ENCODE data around the gene MATK.

Gene MATK

GRCh38 chr19:3814648-3815047 lies 28.5 kb upstream of the MATK start:
- no peak for DNase-seq

GRCh38 chr19:3813473-3814392 lies 27.6 kb upstream of the MATK start:
- DNase-seq, result no peak

- no peak for DNase-seq
These were observed 24.7 kb upstream of the MATK start for GRCh38 chr19:3810708-3811355.

- DNase-seq, result no peak
These were observed 23.9 kb upstream of the MATK start for GRCh38 chr19:3809881-3810707.

GRCh38 chr19:3808420-3809143 lies 22.4 kb upstream of the MATK start:
- DNase-seq, result no peak

GRCh38 chr19:3807574-3808354 lies 21.6 kb upstream of the MATK start:
- no peak for DNase-seq

- no peak for DNase-seq
These were observed 20.9 kb upstream of the MATK start for GRCh38 chr19:3807131-3807480.

GRCh38 chr19:3805859-3806258 lies 19.7 kb upstream of the MATK start:
- no peak for DNase-seq

GRCh38 chr19:3804429-3804828 lies 18.2 kb upstream of the MATK start:
- no peak for DNase-seq

- no peak for DNase-seq
These were observed 17.8 kb upstream of the MATK start for GRCh38 chr19:3803986-3804385.

GRCh38 chr19:3803114-3803888 lies 17.1 kb upstream of the MATK start:
- no peak for DNase-seq

GRCh38 chr19:3801412-3802096 lies 15.4 kb upstream of the MATK start:
- peak; percentile 37 for DNase-seq

GRCh38 chr19:3800996-3801395 lies 14.8 kb upstream of the MATK start:
- no peak for DNase-seq

GRCh38 chr19:3798137-3798536 lies 12.0 kb upstream of the MATK start:
- DNase-seq, result no peak

- DNase-seq, result no peak
These were observed 10.2 kb upstream of the MATK start for GRCh38 chr19:3796358-3796757.

GRCh38 chr19:3793799-3794198 lies 7.6 kb upstream of the MATK start:
- no peak for DNase-seq

GRCh38 chr19:3792114-3792513 lies 5.9 kb upstream of the MATK start:
- no peak for DNase-seq

GRCh38 chr19:3790941-3791340 lies 4.8 kb upstream of the MATK start:
- no peak for DNase-seq

GRCh38 chr19:3790209-3790734 lies 4.1 kb upstream of the MATK start:
- no peak for DNase-seq

All from effector CD4-positive, alpha-beta T cell (primary cell).